ENCODE data around the gene CFAP46. TPM values are rescaled to one million over a fixed set of nuclear protein-coding genes. Genes with fewer than 3 reads are reported as not detected.
A peak's percentile ranks its signal among the peaks of the same experiment; 100 is the strongest.
"Not testable (repeated sequence)": the region's sequence is repeated elsewhere in the genome, so short reads cannot be mapped to it uniquely, and the experiment has no call there.

Gene CFAP46
- total RNA-seq, 1 donor from 2014 or later = 0.41 TPM

- DNase-seq = no peak
Measured at GRCh38 chr10:132912713-132913558, 29.4 kb downstream of the CFAP46 start.

GRCh38 chr10:132912225-132912712, 30.1 kb downstream of the CFAP46 start:
- DNase-seq = no peak

GRCh38 chr10:132911786-132912097, 30.6 kb downstream of the CFAP46 start:
- peak; percentile 38 for DNase-seq

GRCh38 chr10:132910901-132911785, 31.2 kb downstream of the CFAP46 start:
- no peak for DNase-seq

GRCh38 chr10:132910186-132910880, 32.0 kb downstream of the CFAP46 start:
- peak; percentile 37 for DNase-seq

GRCh38 chr10:132909491-132910071, 32.8 kb downstream of the CFAP46 start:
- DNase-seq = peak; percentile 25

GRCh38 chr10:132908621-132909295, 33.6 kb downstream of the CFAP46 start:
- DNase-seq = no peak

- no peak for DNase-seq
Measured at GRCh38 chr10:132907821-132908620, 34.3 kb downstream of the CFAP46 start.

GRCh38 chr10:132906836-132907235, 35.5 kb downstream of the CFAP46 start:
- DNase-seq = no peak

- no peak for DNase-seq
Measured at GRCh38 chr10:132906106-132906505, 36.3 kb downstream of the CFAP46 start.

- DNase-seq = no peak
Measured at GRCh38 chr10:132905661-132906060, 36.7 kb downstream of the CFAP46 start.

- DNase-seq = no peak
Measured at GRCh38 chr10:132904814-132905649, 37.3 kb downstream of the CFAP46 start.

- DNase-seq = peak; percentile 67
Measured at GRCh38 chr10:132904181-132904813, 38.1 kb downstream of the CFAP46 start.

- not testable (repeated sequence) for DNase-seq
Measured at GRCh38 chr10:132902656-132903575, 39.5 kb downstream of the CFAP46 start.

GRCh38 chr10:132901351-132901750, 41.0 kb downstream of the CFAP46 start:
- no peak for DNase-seq

- no peak for DNase-seq
Measured at GRCh38 chr10:132900211-132900756, 42.1 kb downstream of the CFAP46 start.

- no peak for DNase-seq
Measured at GRCh38 chr10:132899751-132900065, 42.7 kb downstream of the CFAP46 start.
